Astrocyte of the hippocampus (primary cell): ENCODE measurements around the gene AHRR.
"Not testable (repeated sequence)": the region's sequence is repeated elsewhere in the genome, so short reads cannot be mapped to it uniquely, and the experiment has no call there.

Experiments used
- DNase-seq: peaks from one replicate; pipeline ENCODE4 v3.0.0; 2011; ENCODE audit warnings: low read depth, low spot score

Gene AHRR

GRCh38 chr5:377326-377981, 55.9 kb downstream of the AHRR start:
- no peak for DNase-seq

DNA sequence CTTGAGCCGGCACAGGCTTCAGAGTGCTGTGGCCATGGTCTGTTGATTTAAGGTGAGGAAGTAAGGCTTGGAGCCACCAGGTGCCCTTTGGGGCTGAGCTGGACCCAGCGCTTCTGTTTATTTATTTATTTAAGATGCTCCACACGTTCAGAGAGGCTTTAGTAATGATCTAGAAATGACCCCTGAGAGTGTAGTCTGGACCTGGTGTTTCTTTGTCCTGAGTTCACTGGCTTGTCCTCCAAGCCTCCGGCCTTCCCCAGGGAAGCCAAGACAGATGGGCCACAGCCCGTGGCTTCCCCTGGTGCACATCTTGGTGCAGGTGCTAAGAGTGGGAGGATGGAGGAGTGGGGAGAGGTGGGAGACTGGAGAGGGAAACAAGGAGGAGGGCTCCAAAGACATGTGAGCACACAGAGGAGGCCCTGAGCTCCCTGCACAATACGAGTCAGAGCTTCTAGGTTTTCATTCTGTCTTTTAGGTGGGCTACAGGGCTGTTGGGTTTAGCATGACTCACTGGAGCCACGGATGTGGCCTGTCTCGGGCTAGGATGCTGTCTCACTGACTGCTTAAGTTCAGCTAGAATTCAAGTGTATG, 56.9 kb downstream of the AHRR start:
- peak; percentile 62 for DNase-seq

GRCh38 chr5:378976-379742, 57.6 kb downstream of the AHRR start:
- peak; percentile 57 for DNase-seq

DNA sequence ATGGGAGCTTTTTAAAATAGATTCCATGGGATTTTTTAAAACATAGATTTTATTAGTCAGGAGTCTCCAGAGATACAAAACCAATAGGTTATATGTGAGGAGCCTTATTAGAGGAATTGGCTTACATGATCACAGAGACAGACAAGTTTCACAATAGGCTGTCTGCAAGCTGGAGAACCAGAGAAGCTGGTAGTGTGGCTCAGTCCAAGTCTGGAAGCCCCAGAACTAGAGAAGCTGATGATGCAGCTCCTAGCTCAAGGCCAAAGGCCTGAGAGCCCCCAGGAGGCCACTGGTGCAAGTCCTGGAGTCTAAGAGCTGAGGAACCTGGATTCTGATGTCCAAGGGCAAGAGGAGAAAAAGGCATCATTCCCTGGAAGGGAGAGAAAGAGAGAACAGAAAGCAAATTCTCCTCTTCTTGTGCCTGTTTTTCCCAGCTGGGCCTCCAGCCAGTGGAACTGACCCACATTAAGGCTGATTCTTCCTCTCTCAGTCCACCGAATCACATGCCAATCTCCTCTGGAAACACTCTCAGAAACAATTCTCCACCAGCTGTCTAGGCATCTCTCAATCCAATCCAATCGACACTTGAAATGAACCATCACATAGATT, 59.3 kb downstream of the AHRR start:
- no peak for DNase-seq

DNA sequence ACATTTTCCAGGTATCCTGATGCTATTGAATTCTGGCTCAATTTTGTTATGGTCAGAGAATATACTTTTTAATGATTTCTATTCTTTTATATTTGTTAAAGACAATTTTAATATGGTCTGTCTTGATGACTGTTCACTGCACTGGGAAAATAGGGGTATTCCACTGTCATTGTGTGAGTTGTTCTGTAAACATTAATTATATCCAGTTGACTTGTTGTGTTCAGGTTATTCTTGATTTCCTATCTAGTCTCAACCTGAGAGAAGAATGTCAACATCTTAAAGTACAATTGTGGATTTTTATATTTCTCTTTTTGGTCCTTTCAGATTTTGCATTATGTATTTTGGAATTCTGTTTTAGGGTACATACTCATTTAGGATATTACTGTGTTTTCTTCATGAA, 61.6 kb downstream of the AHRR start:
- DNase-seq = no peak

DNA sequence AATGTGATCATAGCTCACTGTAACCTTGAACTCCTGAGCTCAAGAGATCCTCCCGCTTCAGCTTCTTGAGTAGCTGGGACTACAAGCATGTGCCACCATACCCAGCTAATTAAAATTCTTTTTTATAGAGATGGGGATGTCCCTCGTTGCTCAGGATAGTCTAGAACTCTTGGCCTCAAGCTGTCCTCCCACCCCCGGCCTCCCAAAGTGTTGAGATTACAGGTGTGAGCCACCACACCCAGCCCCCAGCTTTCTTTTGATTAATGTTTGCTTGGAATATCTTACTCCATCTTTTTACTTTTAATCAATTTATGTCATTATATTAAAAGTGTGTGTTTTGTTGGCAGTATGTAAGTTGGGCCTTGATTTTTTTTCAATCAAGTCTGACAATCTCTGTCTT, 62.1 kb downstream of the AHRR start:
- DNase-seq = no peak

DNA sequence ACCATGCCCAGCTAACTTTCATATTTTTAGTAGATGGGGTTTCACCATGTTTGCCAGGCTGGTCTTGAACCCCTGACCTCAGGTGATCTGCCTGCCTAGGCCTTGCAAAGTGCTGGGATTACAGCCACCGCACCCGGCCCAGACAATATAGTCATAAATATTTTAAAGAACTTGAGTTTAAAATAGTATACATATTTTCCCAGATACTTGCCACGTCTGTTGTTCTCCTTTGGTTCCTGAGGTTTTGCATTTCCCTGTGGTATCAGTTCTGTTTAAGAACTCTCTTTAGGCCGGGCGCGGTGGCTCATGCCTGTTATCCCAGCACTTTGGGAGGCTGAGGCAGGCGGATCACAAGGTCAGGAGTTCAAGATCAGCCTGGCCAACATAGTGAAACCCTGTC, 63.1 kb downstream of the AHRR start:
- DNase-seq = not testable (repeated sequence)

GRCh38 chr5:385321-385720, 63.8 kb downstream of the AHRR start:
- no peak for DNase-seq

- DNase-seq = no peak
Measured at GRCh38 chr5:386432-387341, 65.2 kb downstream of the AHRR start.

GRCh38 chr5:387491-388265, 66.2 kb downstream of the AHRR start:
- no peak for DNase-seq

DNA sequence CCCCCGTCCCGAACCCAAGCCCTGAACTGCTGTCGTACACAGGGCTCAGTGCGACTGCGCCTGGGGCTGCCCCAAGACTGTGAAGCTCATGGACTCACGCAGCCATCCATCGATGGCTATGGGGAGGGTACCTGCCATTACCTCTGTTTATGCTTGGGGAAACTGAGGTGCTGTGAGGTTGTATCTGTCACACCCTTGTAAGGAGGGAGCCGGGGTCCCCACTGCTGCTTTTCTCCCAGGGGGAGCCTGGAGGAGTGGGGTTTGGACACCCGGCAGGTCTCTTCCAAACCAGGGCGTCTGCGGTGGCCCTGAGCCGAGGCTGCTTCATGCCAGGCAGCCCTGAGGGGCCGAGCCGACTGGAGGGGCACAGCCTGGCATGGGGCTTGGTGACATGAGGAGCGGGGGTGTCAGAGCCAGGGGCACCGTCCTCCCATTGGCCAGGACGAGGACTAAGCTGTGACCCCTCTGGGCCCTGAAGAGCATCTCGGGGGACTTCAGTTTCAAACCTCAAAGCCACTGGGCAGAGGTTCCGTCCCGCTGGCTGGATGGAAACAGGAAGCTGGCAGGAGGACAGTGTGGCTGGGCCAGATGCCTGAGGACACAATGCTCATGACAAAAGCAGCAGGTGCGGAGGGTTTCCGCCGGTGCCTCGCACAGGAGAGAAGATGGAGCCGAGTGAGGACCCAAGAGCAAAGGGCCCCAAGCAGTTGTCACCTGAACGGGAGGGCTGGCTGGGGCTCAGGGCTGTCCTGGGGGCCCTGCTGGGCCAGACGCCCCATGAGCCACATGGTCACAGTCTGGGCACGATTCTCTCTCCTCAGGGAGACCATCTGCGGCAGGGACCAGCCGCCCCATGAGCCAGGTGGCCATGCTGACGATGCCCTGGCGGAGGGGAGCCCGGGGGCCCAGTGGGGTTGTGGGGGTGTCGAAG, 67.0 kb downstream of the AHRR start:
- no peak for DNase-seq

DNA sequence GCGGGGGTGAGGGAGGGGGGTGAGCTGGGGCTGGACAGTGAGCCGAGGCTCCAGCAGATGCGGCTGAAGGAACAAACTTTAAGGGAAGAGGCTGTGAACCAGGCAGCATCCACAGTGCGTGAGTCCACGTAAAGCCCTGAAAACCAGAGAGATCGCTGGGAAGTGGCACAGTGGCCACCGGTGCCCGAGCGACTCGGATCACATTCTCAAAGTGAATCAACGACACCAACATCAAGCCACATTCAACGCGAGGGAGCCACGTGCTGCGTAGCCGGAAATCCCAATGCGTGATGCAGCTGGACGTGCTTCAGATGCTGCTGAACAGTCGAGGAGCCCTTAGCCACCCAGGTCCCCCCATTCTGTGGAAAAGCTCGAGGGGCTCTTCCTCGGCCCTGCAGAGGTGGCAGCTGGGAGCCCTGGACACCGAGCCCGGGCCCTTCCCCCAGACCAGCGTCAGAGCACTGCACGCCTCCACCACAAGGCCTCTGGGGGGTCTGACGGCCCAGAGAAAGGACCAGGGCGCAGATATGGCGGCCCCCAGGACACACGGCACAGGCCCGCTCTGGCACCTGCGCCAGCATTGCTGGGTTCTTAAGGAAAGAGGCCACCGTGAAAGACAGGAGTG, 67.8 kb downstream of the AHRR start:
- DNase-seq = no peak

DNA sequence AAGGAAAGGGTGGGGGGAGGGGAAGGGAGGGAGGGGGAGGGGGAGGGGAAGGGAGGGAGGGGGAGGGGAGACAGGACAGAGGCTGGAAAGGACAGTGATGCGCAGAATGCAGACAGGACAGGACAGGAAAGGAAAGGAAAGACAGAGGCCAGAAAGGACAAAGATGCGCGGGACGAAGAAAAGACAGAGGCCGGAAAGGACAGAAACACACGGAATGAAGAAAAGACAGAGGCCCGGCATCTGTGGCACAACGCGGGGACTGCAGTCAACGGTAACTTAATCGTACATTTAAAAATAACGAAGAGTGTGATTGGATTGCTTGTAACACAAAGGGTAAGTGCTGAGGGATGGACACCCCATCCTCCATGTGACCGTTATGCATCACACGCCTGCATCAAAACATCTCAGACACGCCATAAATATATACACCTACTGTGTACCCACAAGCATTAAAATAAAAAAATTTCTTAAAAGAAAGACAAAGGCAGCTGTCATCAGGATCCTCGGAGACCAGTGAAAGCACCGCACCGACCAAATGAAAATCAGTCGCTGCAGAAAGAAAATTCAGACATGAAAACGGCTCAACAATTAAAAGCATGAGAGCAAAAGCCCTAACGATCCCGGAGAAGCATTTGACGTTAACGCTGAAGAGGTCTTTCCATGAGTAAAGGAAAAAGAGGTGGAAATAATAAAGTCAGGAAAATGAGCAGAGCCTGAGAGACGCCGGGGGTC, 68.5 kb downstream of the AHRR start:
- DNase-seq = no peak

DNA sequence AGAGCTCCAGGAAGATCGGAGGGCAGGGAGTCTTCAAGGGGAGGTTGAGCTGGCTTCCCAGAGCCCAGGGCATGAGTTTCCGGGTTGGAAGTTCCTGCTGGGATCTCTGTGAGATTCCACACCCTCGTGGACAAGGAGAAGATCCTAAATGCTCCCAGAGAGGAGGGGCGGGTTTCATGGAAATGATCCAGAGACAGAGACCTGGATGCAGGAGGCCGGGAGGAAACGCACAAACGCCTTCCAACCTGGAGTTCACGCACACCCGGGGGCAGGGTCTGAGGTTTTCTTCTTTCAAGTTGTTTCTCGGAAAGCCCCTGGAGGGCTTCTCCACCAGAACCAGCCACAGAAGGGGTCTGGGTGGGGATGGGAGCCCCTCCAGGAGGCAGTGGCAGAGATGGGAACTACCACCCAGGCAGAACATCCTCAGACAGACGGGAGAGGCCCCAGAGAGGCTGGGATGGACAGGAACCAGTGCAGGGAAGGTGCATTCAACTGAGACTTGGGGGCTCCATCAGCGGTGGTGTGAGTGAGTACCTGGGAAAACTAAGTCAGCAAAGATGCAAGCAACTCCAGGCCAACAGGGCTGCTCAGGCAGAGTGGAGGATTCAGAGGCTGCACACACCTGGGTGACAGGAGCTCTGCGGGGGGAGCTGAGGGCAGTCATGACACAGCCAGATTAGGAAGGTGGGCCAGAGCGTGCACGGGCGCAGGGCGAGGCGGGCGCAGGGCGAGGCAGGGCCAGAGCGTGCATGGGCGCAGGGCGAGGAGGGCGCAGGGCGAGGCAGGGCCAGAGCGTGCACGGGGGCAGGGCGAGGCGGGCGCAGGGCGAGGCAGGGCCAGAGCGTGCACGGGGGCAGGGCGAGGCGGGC, 69.3 kb downstream of the AHRR start:
- no peak for DNase-seq

GRCh38 chr5:392431-392988, 71.0 kb downstream of the AHRR start:
- peak; percentile 58 for DNase-seq

- peak; percentile 46 for DNase-seq
Measured at GRCh38 chr5:393846-394275, 72.3 kb downstream of the AHRR start.

- DNase-seq = no peak
Measured at GRCh38 chr5:394671-395155, 73.2 kb downstream of the AHRR start.
